Embryonic facial prominence (tissue), 1 donor: Measurements from ENCODE around the gene SHC3.

Experiments used
- DNase-seq: peaks from one replicate; pipeline ENCODE4 v3.0.0-alpha.2; 2016; ENCODE audit errors: extremely low spot score

Gene SHC3

DNA sequence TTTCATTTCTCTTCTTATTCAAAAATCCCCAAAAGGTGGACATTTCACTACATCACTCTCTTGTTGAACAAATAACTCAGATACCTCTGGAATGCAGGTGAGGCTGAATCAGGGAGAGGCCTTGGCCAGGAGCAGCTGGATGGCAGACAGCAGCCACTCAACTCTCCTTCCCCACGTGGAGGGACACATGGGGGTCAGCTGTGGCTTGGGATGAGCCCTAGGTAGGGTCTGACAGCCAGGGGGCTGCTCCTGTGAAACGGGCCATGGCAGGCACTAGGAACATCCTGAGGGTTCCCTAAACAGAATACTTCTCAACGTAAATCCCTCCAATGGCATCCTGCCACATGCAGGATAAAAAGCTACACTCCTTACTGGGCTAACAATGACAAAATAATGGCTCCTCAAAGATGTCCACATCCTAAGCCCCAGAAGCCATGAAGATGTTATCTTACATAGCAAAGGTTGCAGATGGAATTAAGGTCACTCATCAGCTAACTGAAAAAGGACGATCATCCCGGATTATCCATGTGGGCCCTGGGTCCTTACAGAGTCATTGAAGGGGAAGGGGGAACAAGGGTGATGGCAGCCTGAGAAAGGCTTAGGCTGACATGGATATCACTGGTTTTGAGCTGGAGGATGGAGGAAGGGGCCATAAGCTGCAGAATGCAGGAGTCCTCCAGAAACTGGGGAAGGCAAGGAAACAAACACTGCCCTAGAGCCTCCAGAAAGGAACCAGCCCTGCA is 218.7 kb downstream of the SHC3 start:
- DNase-seq = no peak

- no peak for DNase-seq
These were observed 221.1 kb downstream of the SHC3 start for GRCh38 chr9:88957526-88957925.
